Activated T-cell treated with anti-CD3 and anti-CD28 coated beads, Interleukin-2, amount 50 U/mL, for 72 hours (primary cell): ENCODE measurements around the gene ZNF384. TPM values are rescaled to one million over a fixed set of nuclear protein-coding genes. Genes with fewer than 3 reads are reported as not detected.
A peak's percentile ranks its signal among the peaks of the same experiment; 100 is the strongest.

Source experiments
- ATAC-seq, 2 donors: fragments of 150-1000 bp; cut with Tn5 transposase; replicated peaks in 1 of 2; 2 replicates each; pipeline ENCODE4 v1.10.0; 2021; ENCODE audit warnings: moderate library complexity in 2 of 2, mild to moderate bottlenecking in 1 of 2
- DNase-seq, 2 donors: peaks; one replicate each; pipeline ENCODE4 v3.0.0; 2021 to 2022; ENCODE audit warnings: mixed read lengths in 1 of 2
- H3K27ac Mint-ChIP-seq: one replicate; pipeline ENCODE4 v1.8.0; 2022; ENCODE audit warnings: mild to moderate bottlenecking, moderate library complexity, mixed read lengths
- H3K27me3 Mint-ChIP-seq: one replicate; pipeline ENCODE4 v1.8.0; 2022; ENCODE audit warnings: low read depth, mixed read lengths
- H3K36me3 Mint-ChIP-seq, 2 donors: one replicate each; pipeline ENCODE4 v1.8.0; 2022; ENCODE audit warnings: mixed read lengths in 2 of 2, mild to moderate bottlenecking in 1 of 2; ENCODE audit not compliant: insufficient read depth in 2 of 2
- H3K4me1 Mint-ChIP-seq: one replicate; pipeline ENCODE4 v1.8.0; 2022; ENCODE audit warnings: low read depth, mixed read lengths
- H3K4me3 Mint-ChIP-seq, 2 donors: one replicate each; pipeline ENCODE4 v1.8.0; 2022; ENCODE audit warnings: mild to moderate bottlenecking in 2 of 2, mixed read lengths in 2 of 2, moderate library complexity in 2 of 2
- H3K9me3 Mint-ChIP-seq, 2 donors: one replicate each; pipeline ENCODE4 v1.8.0; 2022; ENCODE audit warnings: mixed read lengths in 2 of 2
- total RNA-seq, 2 donors: library from RNA; stranded (reverse); gene quantifications; one replicate each; pipeline ENCODE4 v1.2.3, GENCODE V29; 2022

Gene ZNF384
- total RNA-seq = 10 to 100 TPM; 78.1 to 82.2 TPM

DNA sequence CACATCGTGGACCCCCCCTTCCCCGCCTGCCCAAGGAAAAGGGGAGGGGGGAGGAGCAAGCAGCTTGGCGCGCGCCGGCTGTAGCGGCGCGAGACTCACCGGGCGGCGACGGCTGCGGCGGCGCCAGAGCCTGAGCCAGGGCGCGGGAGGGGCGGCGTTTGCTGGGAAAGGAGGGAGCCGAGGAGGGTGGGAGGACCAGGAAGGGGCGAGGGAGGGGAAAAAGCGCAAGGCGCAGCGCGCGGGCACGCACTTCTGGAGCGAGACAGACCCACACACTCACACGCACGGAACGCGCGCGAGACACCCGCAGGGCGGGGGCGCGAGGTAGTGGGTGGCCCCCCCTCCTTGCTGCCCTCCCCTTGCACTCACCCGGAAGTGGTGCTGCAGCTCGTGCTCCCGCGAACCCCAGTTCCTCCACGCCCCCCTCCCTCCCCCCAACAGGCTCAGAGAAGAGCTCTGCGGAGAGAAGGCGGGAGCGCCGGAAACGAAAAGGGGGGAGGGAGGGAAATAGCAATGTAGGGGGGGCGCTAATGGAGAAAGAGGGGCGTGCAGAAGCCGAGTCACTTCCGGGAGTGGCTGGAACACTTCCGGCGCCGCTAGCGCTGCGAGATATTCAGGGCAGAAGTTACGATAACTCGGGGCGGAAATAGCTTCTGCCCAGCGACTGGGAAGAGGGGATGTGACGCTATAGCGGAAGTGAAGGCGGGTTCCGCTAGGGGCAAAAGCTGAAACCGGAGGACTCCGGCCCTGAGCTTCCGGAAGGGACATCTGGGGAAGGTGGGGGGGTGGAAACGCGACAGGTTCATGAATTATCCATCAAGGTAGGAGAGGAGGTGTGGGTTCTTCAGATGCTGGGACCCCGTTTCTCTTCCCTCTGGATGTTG is at the start of gene ZNF384:
TSS of gene ZNF384 (minus strand) at position 377 of the 884 bp plus-strand sequence. CDS start 9,855 bp downstream, outside the sequence.
- DNase-seq (peak; percentile 93 to 96), ATAC-seq (peak; percentile 88 to 90)
- Mint-ChIP-seq H3K9me3 (no peaks in the 10 kb centered on the region), H3K36me3 (peaks cover 2 to 12% of the 10 kb centered on the region in 2 donors), H3K27me3 (no peaks in the 10 kb centered on the region), H3K4me3 (peak within 1 kb of the TSS; percentile 78 to 83), H3K27ac (peak within 1 kb of the TSS; percentile 88), H3K4me1 (peaks cover 57% of the 10 kb centered on the region)

DNA sequence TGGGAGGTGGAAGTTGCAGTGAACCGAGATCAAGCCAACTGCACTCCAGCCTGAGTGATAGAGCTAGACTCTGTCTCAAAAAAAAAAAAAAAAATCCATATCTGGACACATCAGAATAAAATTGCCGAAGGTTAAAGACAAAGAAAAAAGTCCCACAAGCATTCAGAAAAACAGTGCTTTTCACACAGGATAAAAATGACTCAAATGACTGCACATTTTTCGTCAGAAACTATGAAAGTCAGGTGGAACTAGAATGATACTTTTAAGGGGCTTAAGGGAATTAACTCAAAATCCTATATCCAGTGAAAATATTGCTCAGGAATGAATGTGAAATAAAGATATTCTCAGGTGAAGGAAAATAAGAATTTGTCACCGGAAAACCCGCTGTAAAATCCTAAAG is 47.6 kb upstream of the ZNF384 start:
- ATAC-seq = no peak
- Mint-ChIP-seq H3K4me3 (no peak overlapping the region), H3K27me3 (no peaks in the 10 kb centered on the region), H3K9me3 (no peaks in the 10 kb centered on the region), H3K36me3 (no peaks in the 10 kb centered on the region), H3K4me1 (peaks cover 8% of the 10 kb centered on the region), H3K27ac (no peak overlapping the region)
- DNase-seq = no peak

DNA sequence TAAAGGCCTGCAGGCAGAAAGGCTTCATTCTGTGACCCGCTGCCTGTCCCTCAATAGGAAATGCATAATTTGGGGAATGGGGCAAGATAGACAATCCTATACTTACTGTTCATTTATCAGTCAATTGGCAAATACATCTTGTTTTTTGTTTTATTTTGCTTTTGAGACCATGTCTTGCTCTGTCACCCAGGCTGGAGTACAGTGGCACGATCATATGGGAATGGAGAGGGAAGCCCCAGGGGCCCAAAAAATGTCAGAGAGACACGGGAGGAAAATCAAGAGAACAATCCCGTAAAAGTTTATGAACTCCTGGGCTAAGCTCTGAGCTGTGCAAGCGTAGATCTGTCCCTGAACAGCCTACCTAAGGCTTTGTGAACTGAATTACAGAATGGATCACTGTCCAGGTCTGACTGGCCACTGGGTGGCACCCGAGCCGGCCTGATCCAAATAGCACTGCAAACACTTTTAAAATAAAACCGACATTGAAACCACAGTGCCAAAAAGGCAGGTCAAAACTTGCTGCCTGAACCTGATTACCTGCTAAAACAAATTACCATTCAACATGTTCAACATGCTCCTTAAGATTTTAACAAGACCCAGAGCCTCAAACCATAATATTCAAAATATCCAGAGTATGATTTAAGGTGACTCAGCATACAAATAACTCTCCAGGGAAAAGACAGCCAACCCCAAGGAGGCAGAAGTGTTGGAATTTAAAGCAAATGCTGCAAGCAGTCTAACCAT is 46.4 kb upstream of the ZNF384 start:
- DNase-seq (peak; percentile 57 to 58), ATAC-seq (peak; percentile 77 to 79)
- no peaks in the 10 kb centered on the region for H3K27me3 Mint-ChIP-seq
- no peaks in the 10 kb centered on the region for H3K9me3 Mint-ChIP-seq
- no peak overlapping the region for H3K4me3 Mint-ChIP-seq
- H3K36me3 Mint-ChIP-seq = peaks cover 0 to 2% of the 10 kb centered on the region in 2 donors
- H3K27ac Mint-ChIP-seq = peak overlapping the region; percentile 18
- H3K4me1 Mint-ChIP-seq = peaks cover 8% of the 10 kb centered on the region

DNA sequence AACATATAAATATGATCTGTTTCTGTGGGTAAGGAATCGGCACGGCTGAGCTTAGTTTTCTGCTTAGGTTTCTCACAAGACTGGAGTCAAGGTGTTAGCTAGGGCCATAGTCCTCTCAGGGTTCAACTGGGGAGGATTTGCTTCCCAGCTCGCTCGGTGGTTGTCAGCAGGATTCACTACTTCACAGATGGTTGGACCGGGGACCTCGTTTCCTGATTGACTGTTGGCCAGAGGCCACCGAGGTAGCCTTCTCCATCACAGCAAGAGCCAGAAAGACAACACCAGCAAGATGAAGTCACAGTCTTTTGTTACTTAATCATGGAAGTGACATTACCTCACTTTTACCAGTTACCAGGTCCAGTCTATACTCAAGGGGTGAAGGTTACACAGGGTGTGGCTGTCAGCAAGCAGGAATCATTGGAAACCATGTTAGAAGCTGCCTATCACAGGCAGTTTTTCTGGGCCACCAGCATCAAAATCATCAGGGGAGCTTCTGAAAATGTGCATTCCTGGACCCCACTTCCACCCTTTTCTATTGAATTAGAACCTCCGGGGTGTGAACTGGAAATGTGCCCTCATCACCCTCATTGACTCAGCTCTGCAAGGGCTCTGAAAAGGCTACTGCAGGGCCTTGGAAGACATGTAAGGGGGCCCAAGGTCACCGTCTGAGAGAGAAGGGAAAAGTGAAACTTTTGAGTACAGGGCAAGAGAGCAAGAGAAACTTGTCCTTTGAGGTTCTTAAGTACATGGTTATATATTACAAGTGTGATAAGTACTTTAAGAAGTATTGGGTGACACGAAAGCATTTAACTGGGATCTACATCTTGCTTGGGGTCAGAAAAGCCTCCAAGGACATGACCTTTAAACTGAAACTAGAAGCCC is 45.6 kb upstream of the ZNF384 start:
- H3K27me3 Mint-ChIP-seq = no peaks in the 10 kb centered on the region
- no peak overlapping the region for H3K27ac Mint-ChIP-seq
- H3K9me3 Mint-ChIP-seq = no peaks in the 10 kb centered on the region
- peaks cover 8% of the 10 kb centered on the region for H3K4me1 Mint-ChIP-seq
- no peak overlapping the region for H3K4me3 Mint-ChIP-seq
- no peak for ATAC-seq
- peaks cover 0 to 4% of the 10 kb centered on the region in 2 donors for H3K36me3 Mint-ChIP-seq
- no peak for DNase-seq

DNA sequence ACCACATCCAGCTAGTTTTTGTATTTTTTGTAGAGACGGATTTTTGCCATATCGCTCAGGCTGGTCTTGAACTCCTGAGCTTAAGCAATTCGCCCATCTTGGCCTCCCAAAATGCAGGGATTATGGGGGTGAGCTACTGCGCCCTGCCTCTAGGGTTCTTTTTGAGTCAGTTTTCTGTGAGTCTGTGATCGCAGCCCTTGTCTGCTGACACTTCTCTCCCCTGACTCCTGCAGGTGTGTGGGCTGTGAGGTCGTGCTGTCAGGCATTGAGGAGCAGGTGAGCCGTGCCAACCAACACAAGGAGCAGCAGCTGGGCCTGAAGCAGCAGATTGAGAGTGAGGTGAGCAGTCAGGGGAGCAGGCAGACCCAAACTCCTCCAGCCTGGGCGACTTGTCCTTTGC is 41.0 kb upstream of the ZNF384 start:
- Mint-ChIP-seq H3K27ac (no peak overlapping the region), H3K36me3 (peaks cover 0 to 8% of the 10 kb centered on the region in 2 donors), H3K27me3 (no peaks in the 10 kb centered on the region), H3K4me3 (no peak overlapping the region), H3K9me3 (no peaks in the 10 kb centered on the region), H3K4me1 (peaks cover 8% of the 10 kb centered on the region)
- ATAC-seq = no peak
- no peak for DNase-seq

DNA sequence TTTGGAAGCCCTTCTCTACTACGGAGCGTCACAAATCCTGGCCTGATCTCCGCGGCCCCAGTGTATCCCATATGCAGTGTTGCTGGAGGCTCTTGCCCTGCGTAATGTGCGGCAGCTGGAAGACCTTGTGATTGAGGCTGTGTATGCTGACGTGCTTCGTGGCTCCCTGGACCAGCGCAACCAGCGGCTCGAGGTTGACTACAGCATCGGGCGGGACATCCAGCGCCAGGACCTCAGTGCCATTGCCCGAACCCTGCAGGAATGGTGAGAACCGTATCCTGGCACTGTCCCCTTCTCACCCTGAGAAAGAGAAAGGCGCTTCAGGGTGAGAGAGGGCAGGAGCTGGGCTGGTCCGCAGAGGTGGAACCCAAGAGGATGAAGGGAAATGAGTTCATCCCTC is 40.0 kb upstream of the ZNF384 start:
- H3K9me3 Mint-ChIP-seq = no peaks in the 10 kb centered on the region
- no peak for DNase-seq
- no peaks in the 10 kb centered on the region for H3K27me3 Mint-ChIP-seq
- H3K4me1 Mint-ChIP-seq = peaks cover 18% of the 10 kb centered on the region
- H3K27ac Mint-ChIP-seq = no peak overlapping the region
- H3K36me3 Mint-ChIP-seq = peaks cover 0 to 8% of the 10 kb centered on the region in 2 donors
- no peak for ATAC-seq
- H3K4me3 Mint-ChIP-seq = no peak overlapping the region

DNA sequence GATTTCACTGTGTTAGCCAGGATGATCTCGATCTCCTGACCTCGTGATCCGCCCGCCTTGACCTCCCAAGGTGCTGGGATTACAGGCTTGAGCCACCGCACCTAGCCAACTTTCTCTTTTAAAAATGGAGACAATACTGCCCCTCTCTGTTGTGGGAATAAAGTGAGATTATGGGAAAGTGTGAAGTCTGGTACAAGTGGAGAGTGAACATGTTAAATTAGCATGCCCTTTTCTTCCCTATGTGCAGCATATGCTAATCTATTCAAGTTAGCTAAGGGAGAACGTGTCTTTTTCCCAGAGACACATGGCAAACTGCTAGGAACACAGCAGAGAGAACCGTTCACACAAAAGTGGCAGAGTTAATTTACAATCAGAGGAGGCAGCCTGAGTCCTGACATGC is 36.2 kb upstream of the ZNF384 start:
- peak overlapping the region; percentile 59 to 98 for H3K4me3 Mint-ChIP-seq
- ATAC-seq (no peak), DNase-seq (no peak)
- H3K27me3 Mint-ChIP-seq = no peaks in the 10 kb centered on the region
- H3K4me1 Mint-ChIP-seq = peaks cover 30% of the 10 kb centered on the region
- peaks cover 1 to 8% of the 10 kb centered on the region in 2 donors for H3K36me3 Mint-ChIP-seq
- H3K9me3 Mint-ChIP-seq = no peaks in the 10 kb centered on the region
- H3K27ac Mint-ChIP-seq = no peak overlapping the region

DNA sequence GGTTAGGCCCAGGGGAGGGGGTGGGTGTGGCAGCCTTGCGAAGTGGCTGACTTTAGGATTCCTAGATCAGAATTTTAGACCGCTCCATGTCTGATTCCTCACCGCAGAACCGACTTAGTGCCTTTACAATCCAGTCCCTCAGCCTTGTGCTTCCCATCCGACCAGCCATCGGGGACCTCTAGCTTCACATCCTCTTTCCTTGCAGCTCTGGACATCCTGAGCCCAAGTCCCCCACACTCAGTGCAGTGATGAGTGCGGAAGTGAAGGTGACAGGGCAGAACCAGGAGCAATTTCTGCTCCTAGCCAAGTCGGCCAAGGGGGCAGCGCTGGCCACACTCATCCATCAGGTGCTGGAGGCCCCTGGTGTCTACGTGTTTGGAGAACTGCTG is 35.2 kb upstream of the ZNF384 start:
- peak; percentile 35 to 48 for DNase-seq
- H3K4me3 Mint-ChIP-seq = peak overlapping the region; percentile 95 to 98
- no peaks in the 10 kb centered on the region for H3K27me3 Mint-ChIP-seq
- H3K9me3 Mint-ChIP-seq = no peaks in the 10 kb centered on the region
- peak overlapping the region; percentile 96 for H3K27ac Mint-ChIP-seq
- H3K4me1 Mint-ChIP-seq = peaks cover 30% of the 10 kb centered on the region
- peak; percentile 22 to 43 for ATAC-seq
- H3K36me3 Mint-ChIP-seq = peaks cover 1 to 6% of the 10 kb centered on the region in 2 donors

DNA sequence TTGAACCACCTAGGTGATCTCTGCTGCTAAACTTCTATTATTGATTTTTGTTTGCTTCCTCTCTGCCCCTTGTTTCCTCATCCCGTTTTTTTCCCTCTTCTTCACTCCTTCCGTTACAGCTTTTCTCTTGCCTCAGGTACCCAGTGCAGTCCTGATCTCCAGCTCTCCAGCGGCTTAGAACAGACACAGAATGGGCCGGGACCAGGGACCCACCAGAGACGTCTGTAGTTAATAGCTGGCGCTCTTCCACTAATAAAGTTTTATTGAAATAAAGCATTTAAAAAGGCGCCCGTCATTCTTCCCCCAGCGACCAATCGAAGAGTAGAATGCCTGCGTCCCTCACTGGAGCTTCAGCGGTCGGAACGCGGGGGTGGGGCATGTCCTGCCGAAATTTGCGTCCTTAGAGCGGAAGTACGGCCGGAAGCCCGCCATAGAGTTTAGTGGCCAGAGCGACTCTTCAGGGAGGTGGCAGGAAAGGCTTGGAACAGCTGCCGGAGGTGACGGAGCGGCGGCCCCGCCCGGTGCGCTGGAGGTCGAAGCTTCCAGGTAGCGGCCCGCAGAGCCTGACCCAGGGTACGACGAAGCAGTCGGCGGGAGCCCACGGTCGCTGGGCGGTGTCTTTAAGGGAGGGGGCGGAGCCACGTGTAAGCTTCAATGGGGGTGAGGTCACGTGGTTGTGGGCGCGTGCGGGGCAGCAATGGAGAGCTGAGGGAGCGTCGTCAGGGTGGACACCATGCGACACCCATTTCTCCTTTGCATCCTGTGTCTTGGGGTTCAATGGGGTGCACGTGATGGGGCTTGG is 34.6 kb upstream of the ZNF384 start, which contains the start of gene COPS7A:
TSS of gene COPS7A (plus strand) at position 440 of the 802 bp plus-strand sequence. CDS start 611 bp downstream, outside the sequence.
- no peaks in the 10 kb centered on the region for H3K9me3 Mint-ChIP-seq
- H3K4me3 Mint-ChIP-seq = peak within 1 kb of the TSS; percentile 95 to 98
- H3K27ac Mint-ChIP-seq = peak within 1 kb of the TSS; percentile 96
- ATAC-seq = peak; percentile 97
- DNase-seq = peak; percentile 97 to 98
- H3K4me1 Mint-ChIP-seq = peaks cover 30% of the 10 kb centered on the region
- H3K27me3 Mint-ChIP-seq = no peaks in the 10 kb centered on the region
- peaks cover 1 to 6% of the 10 kb centered on the region in 2 donors for H3K36me3 Mint-ChIP-seq

DNA sequence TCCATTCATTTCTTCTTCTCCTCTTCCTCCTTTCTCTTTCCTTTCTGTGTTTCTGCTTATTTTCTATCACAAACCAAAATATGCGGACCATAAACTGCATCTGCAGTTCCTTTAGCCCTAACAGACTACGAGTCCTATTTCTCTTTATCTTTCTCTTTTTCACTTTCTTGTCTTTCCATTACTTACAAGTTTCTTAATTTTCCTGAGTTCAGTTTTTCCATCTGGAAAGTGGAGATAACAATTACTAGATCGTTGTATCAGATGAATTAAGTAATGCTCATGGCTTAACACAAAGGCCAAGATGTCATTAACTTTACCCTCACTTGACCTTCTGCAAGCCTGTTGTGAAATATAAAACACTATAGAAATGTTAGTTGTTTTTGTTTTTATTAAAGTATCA is 33.7 kb upstream of the ZNF384 start:
- Mint-ChIP-seq H3K4me1 (peaks cover 30% of the 10 kb centered on the region), H3K27ac (no peak overlapping the region), H3K36me3 (peaks cover 1 to 6% of the 10 kb centered on the region in 2 donors), H3K4me3 (peak overlapping the region in 1 of 2 donors; percentile 10), H3K9me3 (no peaks in the 10 kb centered on the region), H3K27me3 (no peaks in the 10 kb centered on the region)
- no peak for ATAC-seq
- DNase-seq = no peak

DNA sequence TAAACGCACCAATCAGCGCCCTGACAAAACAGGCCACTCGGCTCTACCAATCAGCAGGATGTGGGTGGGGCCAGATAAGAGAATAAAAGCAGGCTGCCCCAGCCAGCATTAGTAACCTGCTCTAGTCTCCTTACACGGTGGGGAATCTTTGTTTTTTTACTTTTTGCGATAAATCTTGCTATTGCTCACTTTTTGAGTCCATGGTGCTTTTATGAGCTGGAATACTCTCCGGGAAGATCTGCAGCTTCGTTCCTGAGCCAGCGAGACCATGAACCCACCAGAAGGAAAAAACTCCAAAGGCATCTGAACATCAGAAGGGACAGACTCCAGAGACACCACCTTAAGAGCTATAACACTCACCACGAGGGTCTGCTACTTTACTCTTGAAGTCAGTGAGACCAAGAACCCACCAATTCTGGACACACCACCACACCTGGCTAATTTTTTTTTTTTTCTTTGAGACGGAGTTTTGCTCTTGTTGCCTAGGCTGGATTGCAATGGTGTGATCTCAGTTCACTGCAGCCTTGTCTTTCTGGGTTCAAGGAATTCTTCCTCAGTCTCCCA is 27.8 kb upstream of the ZNF384 start:
- Mint-ChIP-seq H3K9me3 (no peaks in the 10 kb centered on the region), H3K27ac (no peak overlapping the region), H3K4me3 (no peak overlapping the region), H3K27me3 (no peaks in the 10 kb centered on the region), H3K36me3 (no peaks in the 10 kb centered on the region), H3K4me1 (peaks cover 5% of the 10 kb centered on the region)
- DNase-seq = no peak
- no peak for ATAC-seq
